NB4 (cell line): Measurements from ENCODE around the gene JAML.

ENCODE experiments used
- CTCF ChIP-seq: IDR thresholded peaks from one replicate; pipeline ENCODE4 v1.5.1; 2012; ENCODE audit warnings: low read depth, low read length
- MAX ChIP-seq: IDR thresholded peaks from 2 replicates; pipeline ENCODE4 v1.6.1; 2011; ENCODE audit warnings: low read depth, low read length
- MYC ChIP-seq: IDR thresholded peaks from 2 replicates; pipeline ENCODE4 v1.6.1; 2011; ENCODE audit warnings: low read depth, low read length
- POLR2A ChIP-seq: IDR thresholded peaks from 2 replicates; pipeline ENCODE4 v1.6.1; 2011; ENCODE audit warnings: mild to moderate bottlenecking; ENCODE audit not compliant: insufficient read length; ENCODE audit errors: extremely low read depth

- TF ChIP-seq CTCF (no peak), POLR2A (no peak), MYC (no peak), MAX (no peak)
Observed at GRCh38 chr11:118164885-118165284, 59.9 kb downstream of the JAML start.
